ENCODE results near the gene MYBL2.
"Not testable (repeated sequence)": the region's sequence is repeated elsewhere in the genome, so short reads cannot be mapped to it uniquely, and the experiment has no call there.

Gene MYBL2

DNA sequence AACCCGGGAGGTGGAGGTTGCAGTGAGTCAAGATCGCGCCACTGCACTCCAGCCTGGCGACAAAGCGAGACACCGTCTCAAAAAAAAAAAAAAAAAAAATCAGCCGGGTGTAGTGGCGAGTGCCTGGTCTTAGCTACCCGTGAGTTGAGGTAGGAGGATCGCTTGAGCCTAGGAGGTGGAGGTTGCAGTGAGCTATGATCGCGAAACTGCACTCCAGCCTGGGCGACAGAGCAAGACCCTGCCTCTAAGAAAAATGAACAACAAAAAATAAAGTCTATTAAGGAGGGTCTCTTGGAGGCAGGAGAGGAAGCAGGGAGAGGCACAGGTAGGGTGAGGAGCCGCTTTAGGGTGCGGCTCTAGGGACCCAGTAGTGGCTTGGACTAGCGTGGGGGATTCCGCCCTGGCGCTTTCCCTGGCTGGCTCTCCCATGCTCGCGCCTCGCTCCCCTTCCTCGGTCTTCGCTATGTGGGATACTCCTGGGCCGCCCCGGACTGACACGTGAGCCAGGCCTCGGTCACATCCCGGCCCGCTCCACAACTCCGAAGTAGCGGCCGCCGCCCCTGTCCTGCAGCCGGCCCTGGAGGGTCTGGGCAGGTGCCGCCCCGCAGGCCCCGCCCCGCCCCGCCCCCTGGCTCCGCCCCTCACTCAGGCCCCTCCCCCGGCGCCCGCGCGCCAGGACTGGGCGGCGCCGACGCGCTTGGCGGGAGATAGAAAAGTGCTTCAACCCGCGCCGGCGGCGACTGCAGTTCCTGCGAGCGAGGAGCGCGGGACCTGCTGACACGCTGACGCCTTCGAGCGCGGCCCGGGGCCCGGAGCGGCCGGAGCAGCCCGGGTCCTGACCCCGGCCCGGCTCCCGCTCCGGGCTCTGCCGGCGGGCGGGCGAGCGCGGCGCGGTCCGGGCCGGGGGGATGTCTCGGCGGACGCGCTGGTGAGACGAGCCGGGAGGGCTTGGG is at the start of gene MYBL2:
Gene MYBL2 (plus strand): TSS at position 739 of the 953 bp plus-strand sequence. CDS start 170 bp downstream, at position 909.
- DNase-seq = peak in 12 of 56 donors; percentile 1 to 66 (median 10)

DNA sequence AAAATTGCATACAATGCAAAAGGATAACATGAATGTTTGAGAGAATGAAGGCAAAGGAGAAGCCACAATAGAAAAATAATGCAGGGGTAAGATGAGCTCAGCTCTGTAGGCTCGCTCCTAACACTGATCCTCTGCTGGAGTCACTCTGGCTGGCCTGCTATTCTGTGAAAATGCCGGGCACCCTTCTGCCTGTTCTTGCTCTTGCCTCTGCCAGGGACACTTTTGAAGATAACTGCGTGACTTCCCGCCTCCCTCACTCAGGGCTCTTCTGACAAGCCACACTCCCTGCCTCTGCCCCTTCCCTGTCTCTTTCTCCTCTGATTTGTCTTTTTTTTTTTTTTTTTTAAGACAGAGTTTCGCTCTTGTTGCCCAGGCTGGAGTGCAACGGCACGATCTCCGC is 35.3 kb upstream of the MYBL2 start:
- no peak for DNase-seq

DNA sequence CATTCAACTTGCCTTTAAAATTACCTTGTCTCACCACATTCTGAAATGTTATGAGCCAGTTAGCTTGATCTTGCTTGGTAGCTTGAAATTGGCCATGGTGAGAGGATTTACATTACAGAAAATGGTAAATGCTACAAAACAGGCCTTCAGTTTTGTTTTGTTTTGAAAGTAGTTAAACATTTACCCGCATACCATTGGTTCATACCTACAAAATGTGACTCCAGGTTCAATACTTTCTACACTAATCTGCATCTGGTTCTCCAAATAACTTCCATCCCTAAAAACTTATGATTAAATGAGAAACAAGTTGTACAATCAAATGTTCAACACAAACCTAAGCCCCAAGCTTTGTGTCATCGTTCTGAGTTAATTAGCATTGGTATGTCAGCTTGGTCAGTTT is 30.5 kb upstream of the MYBL2 start:
- DNase-seq = no peak

DNA sequence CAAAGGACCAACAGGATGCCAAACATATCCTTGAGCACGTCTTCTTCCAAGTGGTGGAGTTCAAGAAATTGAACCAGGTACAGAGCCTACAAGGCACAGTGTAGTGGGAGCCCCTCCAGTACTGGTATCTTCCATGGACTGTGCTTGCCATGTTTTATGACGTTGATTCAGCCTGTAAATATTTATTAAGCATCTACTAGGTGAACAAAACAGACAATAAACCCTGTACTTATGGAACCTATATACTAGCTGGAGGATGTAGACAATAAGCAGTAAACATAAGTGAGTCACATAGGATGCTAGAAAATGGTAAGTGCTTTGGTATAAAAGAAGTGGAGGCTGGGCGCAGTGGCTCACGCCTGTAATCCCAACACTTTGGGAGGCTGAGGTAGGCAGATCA is 24.4 kb upstream of the MYBL2 start:
- no peak for DNase-seq

DNA sequence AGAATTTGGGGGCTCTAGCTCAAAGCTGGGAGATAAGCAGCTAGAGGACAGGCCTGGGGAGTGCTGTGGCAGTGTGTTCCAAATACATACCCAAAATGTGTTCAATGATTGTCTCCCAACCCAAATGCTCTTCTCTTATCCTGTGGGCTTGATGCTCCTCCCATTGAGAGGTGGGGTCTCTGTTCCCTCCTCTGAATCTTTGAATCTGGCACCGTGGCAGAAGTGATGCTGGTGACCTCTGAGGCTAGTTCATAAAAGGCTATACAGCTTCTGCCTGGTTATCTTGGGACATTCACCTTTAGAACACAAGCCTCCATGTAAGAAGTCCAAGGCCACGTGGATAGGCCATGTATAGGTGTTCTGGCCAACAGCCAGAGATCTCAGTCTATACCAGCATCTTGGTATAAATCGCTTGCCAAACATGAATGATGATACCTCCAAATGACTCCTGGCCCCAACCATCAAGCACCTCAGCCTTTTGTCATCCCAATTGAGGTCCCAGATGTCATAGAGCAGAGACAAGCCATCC is 15.9 kb upstream of the MYBL2 start:
- no peak for DNase-seq

DNA sequence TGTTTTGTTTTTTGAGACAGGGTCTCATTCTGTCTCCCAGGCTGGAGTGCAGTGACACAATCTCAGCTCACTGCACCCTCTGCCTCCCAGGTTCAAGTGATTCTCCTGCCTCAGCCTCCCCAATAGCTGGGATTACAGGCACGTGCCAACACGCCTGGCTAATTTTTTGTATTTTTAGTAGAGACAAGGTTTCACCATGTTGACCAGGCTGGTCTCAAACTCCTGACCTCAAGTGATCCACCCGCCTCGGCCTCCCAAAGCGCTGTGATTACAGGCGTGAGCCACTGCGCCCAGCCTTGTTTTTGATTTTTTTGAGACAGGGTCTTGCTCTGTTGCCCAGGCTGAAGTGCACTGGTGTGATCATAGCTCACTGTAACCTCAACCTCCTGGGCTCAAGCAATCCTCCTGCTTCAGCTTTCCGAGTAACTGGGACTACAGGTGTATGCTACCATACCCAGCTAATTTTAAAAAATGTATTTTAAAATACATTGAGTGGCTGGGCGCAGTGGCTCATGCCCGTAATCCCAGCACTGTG is 15.2 kb upstream of the MYBL2 start:
- not testable (repeated sequence) for DNase-seq

DNA sequence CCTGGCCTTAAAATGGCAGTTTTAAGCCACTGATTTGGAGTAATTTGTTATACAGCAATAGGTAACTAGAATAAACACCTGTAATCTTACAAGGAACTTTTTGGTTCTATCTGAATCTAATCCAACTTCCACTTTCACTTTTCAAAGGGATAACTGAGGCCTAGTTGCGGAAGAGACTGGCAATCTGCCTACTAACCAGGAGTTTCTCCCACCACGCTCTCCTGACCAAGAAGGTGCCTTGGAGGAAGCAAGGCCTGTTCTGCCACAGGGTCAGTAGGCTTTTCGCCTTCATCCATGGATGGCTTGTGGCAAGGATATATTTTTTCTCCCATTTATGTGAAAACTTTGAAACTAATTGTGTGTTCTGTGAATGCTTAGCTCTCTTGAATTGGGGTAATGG is 12.9 kb upstream of the MYBL2 start:
- DNase-seq = no peak

DNA sequence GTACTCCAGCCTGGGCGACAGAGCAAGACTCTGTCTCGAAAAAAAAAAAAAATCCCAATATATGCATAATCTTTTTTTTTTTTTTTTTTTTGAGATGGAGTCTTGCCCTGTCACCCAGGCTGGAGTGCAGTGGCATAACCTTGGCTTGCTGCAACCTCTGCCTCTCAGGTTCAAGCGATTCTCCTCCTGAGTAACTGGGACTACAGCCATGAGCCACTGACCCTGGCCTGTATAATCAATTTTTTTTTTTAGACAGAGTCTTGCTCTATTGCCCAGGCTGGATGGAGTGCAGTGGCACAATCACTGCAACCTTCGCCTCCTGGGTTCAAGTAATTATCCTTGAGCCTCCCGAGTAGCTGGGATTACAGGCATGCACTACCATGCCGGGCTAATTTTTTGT is 11.7 kb upstream of the MYBL2 start:
- DNase-seq = not testable (repeated sequence)

DNA sequence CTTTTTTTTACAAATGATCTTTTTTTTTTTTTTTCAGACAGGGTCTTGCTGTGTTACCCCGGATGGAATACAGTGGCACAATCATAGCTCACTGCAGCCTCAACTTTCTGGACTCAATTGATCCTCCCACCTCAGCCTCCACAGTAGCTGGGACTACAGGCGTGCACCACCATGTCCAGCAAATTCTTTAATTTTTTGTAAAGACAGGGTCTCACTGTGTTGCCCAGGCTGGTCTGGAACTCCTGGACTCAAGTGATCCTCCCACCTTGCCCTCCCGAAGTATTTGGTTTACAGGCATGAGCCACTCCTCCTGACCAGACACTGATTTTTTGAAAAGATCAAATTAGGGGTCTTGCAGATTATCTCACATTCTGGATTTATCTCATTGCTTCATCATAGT is 11.0 kb upstream of the MYBL2 start:
- DNase-seq = no peak

DNA sequence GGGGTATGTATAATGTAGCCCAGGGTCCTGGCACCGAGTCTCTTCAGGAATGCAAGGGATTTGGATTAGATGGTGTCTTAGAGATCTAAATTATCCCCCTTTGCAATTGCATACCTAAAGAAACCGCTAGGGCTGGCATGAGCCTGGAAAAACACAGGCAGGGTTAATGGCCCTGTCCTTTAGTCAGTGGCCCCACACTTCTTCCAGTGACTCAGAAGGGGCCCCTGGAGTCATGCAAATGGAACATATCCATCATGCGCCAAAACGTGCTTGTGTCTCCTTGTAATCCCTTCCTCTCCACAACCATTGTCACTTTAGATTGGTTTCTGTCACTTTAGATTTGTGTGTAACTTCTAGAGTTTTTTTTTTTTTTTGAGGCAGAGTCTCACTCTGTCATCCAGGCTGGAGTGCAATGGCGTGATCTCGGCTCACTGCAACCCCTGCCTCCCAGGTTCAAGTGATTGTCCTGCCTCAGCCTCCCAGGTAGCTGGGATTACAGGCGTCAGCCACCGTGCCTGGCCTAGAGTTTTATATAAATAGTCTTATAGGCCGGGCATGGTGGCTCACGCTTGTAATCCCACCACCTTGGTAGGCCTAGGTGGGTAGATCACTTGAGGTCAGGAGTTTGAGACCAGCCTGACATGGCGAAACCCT is 8.7 kb upstream of the MYBL2 start:
- peak in 1 of 56 donors; percentile 19 for DNase-seq

DNA sequence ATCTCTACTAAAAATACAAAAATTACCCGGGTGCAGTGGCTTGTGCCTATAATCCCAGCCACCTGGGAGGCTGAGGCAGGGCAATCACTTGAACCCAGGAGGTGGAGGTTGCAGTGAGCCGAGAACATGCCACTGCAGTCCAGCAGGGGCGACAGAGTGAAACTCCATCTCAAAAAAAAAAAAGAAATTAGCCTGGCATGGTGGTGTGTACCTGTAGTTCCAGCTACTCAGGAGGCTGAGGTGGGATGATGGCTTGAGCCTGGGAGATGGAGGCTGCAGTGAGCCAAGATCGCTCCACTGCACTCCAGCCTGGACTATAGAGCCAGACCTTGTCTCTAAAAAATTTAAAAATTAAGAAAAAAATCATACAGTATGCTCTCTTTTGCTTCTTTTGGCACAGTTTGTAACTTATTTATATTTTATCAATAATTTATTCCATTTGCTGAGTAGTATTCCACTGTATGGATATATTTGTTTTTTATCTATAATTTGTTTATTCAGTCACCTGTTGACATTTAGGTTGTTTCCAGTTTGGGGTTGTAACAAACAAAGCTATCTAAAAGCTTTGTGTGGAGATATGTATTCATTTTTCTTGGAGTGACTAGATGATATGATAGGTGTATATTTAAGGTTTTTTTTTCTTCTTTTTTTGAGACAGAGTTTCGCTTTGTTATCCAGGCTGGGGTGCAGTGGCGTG is 8.0 kb upstream of the MYBL2 start:
- no peak for DNase-seq

DNA sequence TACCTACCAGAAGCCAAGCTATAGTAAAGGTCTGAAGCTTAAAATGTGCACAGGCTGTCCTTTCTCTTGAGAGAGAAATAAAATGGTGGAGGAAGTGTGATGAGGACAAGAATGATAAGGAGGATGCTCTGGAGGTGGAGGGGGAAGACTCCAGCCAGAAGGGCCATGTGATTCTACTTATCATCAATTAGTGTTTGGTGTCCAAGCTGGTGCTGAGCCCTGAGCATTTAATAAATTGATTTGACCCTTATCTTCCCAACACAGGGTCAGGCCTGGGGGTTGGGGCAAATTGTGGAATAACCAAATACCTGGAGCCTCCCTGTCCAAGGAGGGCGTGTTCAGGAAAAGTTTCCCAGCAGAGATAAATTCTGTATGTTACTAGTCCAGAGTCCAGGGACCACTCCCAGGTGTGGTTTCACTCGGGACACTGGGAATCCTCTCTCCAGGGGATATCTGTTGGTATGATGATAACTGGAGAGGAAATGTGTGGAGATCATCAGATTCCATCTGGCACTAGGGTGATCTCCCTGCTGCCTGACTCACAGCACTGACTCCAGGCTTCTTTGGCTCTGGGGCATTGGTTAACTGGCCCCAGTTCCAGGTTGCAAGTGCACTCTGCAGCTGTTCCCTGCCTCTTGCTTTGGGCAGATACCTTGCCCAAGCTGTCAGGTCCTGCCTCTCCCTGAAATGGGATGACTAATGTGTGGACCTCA is 3.8 kb upstream of the MYBL2 start:
- DNase-seq = no peak

DNA sequence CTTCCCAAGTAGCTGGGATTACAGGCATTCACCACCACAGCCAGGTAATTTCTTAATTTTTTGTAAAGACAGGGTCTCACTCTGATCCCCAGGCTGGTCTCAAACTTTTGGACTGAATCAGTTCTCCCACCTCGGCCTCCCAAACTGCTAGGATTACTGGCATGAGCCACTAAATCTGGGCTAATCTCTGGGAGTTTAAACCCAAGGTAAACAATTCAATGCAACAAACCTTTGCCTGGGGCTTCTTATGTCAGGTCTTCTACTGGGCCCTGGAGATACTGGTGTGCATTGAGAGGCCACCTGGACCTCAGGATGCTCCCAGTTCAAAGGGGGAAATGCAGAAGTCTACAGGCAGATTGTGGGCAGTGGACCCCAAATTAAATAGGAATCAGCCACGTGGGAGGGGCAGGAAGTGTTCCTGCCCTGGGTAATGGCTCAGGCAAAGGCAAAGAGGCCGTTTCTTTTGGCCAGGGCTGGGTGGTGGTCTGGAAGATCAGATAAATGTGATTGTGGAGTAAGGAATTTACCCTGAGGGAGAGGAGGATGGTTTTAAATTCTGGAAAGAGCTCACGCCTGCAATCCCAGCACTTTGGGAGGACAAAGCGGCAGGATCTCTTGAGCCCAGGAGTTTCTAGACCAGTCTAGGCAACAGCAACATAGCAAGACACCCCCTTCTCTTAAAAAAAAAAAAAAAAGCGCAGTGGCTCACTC is 1.3 kb upstream of the MYBL2 start:
- no peak for DNase-seq

DNA sequence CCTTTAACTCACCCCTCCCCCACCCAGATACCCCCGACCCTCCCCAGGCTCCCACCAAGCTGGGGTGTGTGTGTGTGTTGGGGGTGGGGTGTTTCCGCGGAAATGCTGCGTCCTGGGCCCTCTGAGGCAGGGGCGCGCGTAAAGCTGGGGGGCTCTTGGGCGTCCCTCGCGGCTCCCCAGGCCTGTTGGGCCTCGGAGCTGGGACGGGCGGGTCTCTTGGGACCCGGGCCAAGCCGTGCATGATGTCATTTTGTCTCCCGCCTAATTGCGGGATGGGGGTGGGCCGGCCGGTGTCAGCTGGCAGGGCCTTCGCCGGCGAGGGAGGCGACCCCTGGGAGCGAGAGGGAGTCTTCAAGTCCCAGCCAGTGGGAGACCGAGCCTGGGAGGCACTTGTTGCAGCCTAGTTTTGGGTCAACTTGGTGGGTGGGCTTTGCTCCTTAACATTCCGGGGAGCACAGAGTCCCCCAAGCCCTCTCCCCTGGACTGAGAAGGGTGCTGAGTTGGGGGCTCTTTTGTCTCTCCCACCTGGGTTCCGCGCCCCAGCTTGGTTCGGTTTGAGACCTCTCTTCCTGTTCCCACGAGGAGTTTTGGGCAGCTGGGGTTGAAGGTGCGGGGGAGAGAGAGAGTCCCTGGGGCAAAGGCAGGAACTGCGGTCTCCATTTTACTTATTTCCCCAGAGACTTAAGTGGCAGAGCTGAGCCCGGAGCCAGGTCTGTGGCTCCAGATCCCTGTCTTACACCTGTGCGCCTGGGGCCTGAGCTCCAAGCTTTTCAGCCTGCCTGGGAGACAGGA is 623 bp downstream of the MYBL2 start:
- no peak for DNase-seq

DNA sequence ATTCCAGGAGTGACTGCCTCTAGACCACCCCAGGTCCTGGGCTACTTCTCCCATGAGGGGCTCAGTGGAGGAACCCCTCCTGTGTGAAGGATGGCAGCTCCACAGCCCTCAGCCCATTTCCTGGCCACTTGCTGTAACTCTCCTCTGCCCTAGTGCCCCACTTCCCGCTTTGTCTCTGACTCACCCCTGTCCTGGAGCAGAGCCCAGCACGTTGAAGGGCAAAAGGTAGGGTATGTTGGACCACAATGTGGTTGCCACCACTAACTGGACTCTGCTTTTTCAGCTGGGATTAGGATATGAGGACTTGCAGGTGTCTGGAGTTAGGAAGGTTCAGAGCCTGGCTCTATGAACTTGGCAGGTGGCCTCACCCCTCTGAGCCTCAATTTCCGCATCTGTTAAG is 2.4 kb downstream of the MYBL2 start:
- DNase-seq = no peak

DNA sequence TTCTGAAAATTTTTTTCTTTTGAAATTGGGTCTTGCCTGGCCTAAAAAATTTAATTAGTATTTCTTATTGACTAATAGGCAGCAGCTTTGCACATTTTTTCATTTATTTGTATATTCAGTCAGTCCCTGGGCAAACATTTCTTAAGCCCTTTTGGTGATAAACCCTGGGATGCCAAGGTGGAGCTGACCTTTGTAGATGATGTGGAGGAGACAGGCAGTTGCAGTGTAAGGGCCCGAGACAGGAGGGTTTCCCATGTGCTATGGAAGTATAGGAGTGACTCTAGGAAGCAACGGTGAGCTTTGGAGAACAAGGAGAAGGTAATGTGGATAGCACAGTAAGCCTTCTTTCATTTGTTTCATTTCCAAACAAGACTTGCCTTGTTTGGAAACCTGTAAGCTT is 3.5 kb downstream of the MYBL2 start:
- DNase-seq = no peak

DNA sequence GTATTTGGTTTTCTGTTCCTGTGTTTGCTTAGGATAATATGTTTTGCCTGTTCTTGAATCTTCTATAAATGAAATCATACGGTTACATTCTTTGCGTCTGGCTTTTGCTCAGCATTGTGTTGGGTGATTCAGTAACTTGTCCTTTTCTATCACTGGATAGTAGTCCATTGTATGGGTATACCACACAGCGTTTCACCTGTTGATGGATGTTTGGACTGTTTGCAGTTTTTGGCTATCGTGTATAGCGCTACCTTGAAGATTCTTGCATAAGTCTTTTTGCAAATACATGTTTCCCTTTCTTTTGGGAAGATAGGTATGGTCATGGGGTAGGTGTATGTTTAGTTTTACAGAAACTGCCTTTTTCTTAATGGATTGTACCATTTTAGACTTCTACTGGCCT is 9.5 kb downstream of the MYBL2 start:
- DNase-seq = no peak

DNA sequence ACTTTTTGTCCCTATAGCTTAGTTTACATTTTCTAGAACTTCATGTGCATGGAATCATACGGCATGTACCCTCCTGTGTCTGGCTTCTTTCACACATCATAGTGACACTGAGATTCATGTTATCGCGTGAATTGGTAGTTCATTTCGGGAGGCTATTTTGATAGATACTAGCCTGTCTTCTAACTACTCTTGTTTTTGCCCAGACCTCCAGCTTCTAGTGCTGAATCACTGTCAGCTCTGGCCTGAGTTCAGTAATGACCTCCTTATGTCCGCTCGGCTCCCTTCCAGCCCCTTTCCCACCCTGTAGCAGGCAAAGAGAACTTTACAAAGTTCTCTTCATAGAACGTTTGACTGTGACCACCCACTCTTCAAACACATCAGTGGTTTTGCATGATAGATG is 14.1 kb downstream of the MYBL2 start:
- DNase-seq = no peak

DNA sequence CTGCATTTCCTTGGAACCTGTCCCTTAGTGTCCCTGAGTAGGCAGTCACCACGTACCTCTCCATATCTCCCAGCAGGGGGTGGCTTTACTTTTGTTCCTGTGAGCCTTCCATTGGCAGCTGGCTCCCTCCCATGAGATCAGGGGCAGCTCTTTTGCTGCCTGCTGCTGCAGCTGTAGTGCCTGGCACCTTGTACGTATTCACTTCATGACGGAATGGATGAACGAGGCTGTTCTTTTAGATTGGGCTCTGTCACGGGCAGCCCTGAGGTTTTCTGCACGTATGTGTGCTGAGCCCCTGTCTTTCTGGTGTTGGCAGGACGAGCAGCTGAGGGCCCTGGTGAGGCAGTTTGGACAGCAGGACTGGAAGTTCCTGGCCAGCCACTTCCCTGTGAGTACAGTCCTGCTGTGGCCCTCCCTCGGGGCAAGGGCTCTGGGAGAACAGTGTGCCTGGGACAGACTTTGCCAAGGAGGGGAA is 14.6 kb downstream of the MYBL2 start:
- DNase-seq = peak in 2 of 56 donors; percentile 3 to 12
